ENCODE measurements around the gene SRBD1. TPM values are rescaled to one million over a fixed set of nuclear protein-coding genes. Genes with fewer than 3 reads are reported as not detected.

Gene SRBD1
- total and polyA plus RNA-seq, 2 of the 8 experiments (the other 6 are each of a cell fraction or from before 2014, with no cell fraction given): 4.6 to 20.0 TPM

- TF ChIP-seq TAF7 (optimal IDR thresholded peaks at IDR 0.05; ENCODE audit: borderline replicate concordance, low read depth, low read length): no peak
- no peak for TF ChIP-seq CHD2 (IDR thresholded peaks at IDR 0.05; ENCODE audit: low read length)
- TF ChIP-seq RBBP5 (IDR thresholded peaks at IDR 0.05; ENCODE audit: borderline replicate concordance, low read depth, low read length): no peak
- no peak for TF ChIP-seq E2F6 (IDR thresholded peaks at IDR 0.05)
- TF ChIP-seq KDM5A (IDR thresholded peaks at IDR 0.05; ENCODE audit: low read length): no peak
Observed at GRCh38 chr2:45653122-45653913, 42.3 kb upstream of the SRBD1 start (continued).

Data from H1 (cell line).